ENCODE measurements around the gene SEMA3A. TPM values are rescaled to one million over a fixed set of nuclear protein-coding genes. Genes with fewer than 3 reads are reported as not detected.

SEMA3A gene
- total and polyA plus RNA-seq, 2 experiments from 2014 or later, result 19.8 to 46.4 TPM

GRCh38 chr7:84190016-84190705 is 4.4 kb downstream of the SEMA3A start:
- Histone ChIP-seq H3K27me3 (ENCODE audit: insufficient read depth) (no peaks in the 10 kb centered on the region), H3K79me2 (replicated peaks; ENCODE audit: insufficient read depth) (peaks cover 95% of the 10 kb centered on the region), H3K36me3 (ENCODE audit: insufficient read depth) (no peaks in the 10 kb centered on the region), H3K4me1 (ENCODE audit: insufficient read depth) (peaks cover 37% of the 10 kb centered on the region), H3F3A (replicated peaks; ENCODE audit: low read depth) (no peaks in the 10 kb centered on the region), H3K4me2 (peak overlapping the region; percentile 15), H3K27ac (ENCODE audit: low read depth) (0 out of 2 replicates have a peak overlapping the region, but pooled peaks have one; percentile 10), H2AFZ (no peak overlapping the region), H4K20me1 (replicated peaks; ENCODE audit: insufficient read depth) (no peaks in the 10 kb centered on the region), H3K9me2 (ENCODE audit: insufficient read depth) (no peaks in the 10 kb centered on the region), H3K4me3 (no peak overlapping the region)
- peaks cover 31% of the 10 kb centered on the region for H3K4me1 Mint-ChIP-seq
- ATAC-seq, result no peak
- TF ChIP-seq REST (IDR thresholded peaks at IDR 0.05; ENCODE audit: unreplicated experiment) (no peak), ZNF462 (CRISPR knock-in tag; IDR thresholded peaks at IDR 0.05) (no peak), ZNF331 (CRISPR knock-in tag; IDR thresholded peaks at IDR 0.05; ENCODE audit: low read depth) (no peak), NANOG (IDR thresholded peaks at IDR 0.05; ENCODE audit: borderline replicate concordance) (no peak), ETS1 (IDR thresholded peaks at IDR 0.05) (no peak), STAT1 (IDR thresholded peaks at IDR 0.05; ENCODE audit: unreplicated experiment) (no peak), CTCF (conservative IDR thresholded peaks at IDR 0.05; ENCODE audit: low read depth in 2 of 2) (no peak), JUNB (IDR thresholded peaks at IDR 0.05; ENCODE audit: unreplicated experiment) (no peak), EZH2 (IDR thresholded peaks at IDR 0.05; ENCODE audit: low read depth, unreplicated experiment) (no peak), POLR2AphosphoS5 (IDR thresholded peaks at IDR 0.05; ENCODE audit: low read depth) (no peak), EZH2phosphoT487 (IDR thresholded peaks at IDR 0.05; ENCODE audit: unreplicated experiment) (no peak), CREB1 (CRISPR knock-in tag; IDR thresholded peaks at IDR 0.05; ENCODE audit: low read depth) (no peak), ZNF114 (CRISPR knock-in tag; IDR thresholded peaks at IDR 0.05) (no peak)
- peaks cover 3% of the 10 kb centered on the region for H3K27me3 Mint-ChIP-seq (ENCODE audit: insufficient read depth, low read depth, poor library complexity)
- no peaks in the 10 kb centered on the region for H3K36me3 Mint-ChIP-seq (ENCODE audit: low read depth)
- H3K27ac Mint-ChIP-seq, result peak overlapping the region; percentile 75
- no peaks in the 10 kb centered on the region for H3K9me3 Mint-ChIP-seq
- no peak overlapping the region for H3K4me3 Mint-ChIP-seq
- no peak for DNase-seq (ENCODE audit: low spot score)
